ENCODE results near the gene HEATR5A. TPM values are rescaled to one million over a fixed set of nuclear protein-coding genes. Genes with fewer than 3 reads are reported as not detected.

Gene HEATR5A
- total and polyA plus RNA-seq, 2 donors (not counting 1 experiment from before 2014, with no cell fraction given) = 4.8 to 22.1 TPM

- Histone ChIP-seq H3K27me3 (replicated peaks in 1 of 4; ENCODE audit: control extremely low read depth in 1 of 4, control insufficient read depth in 3 of 4, insufficient read depth in 4 of 4, low read length in 3 of 4) (no peaks in the 10 kb centered on the region), H3K36me3 (replicated peaks in 1 of 2; ENCODE audit: control extremely low read depth in 1 of 2, control insufficient read depth in 1 of 2, extremely low read depth in 1 of 2, insufficient read depth in 2 of 2, low read length in 1 of 2) (peaks cover 6 to 32% of the 10 kb centered on the region in 2 experiments), H3K4me1 (ENCODE audit: control insufficient read depth in 2 of 2, insufficient read depth in 2 of 2, low read length in 2 of 2) (no peaks in the 10 kb centered on the region), H3K4me3 (ENCODE audit: control extremely low read depth in 1 of 5, extremely low read depth in 1 of 5, insufficient read depth in 1 of 5, low read depth in 2 of 5, low read length in 4 of 5) (no peak overlapping the region), H3K27ac (ENCODE audit: low read length in 2 of 2) (no peak overlapping the region), H3K9me3 (ENCODE audit: control extremely low read depth in 1 of 3, control insufficient read depth in 2 of 3, insufficient read depth in 1 of 3, low read length in 2 of 3) (no peaks in the 10 kb centered on the region), H2AFZ (ENCODE audit: insufficient read depth, low read depth, low read length, poor library complexity, severe bottlenecking) (no peak overlapping the region), H3K9ac (ENCODE audit: low read length) (no peak overlapping the region), H3K79me2 (ENCODE audit: control insufficient read depth, insufficient read depth, low read length) (no peaks in the 10 kb centered on the region), H3K4me2 (replicated peaks; ENCODE audit: low read depth, low read length, poor library complexity, severe bottlenecking) (no peak overlapping the region), H4K20me1 (ENCODE audit: control insufficient read depth, insufficient read depth, low read length, poor library complexity, severe bottlenecking) (no peaks in the 10 kb centered on the region)
- intact Hi-C loops (cut with micrococcal nuclease) = no loop called here
- CTCF ChIA-PET = interaction anchor here (1.0 kb wide), 1 partner anchor 23 kb away, joined by 3 read pairs; no protein-coding TSS in a partner anchor
- no peaks in the 10 kb centered on the region for H3K27me3 Mint-ChIP-seq
- no peaks in the 10 kb centered on the region for H3K4me1 Mint-ChIP-seq
- TF ChIP-seq EZH2 (IDR thresholded peaks at IDR 0.05; ENCODE audit: borderline replicate concordance, insufficient read depth, low read depth, low read length, poor library complexity, severe bottlenecking) = no peak
- TF ChIP-seq, protein P1, sequence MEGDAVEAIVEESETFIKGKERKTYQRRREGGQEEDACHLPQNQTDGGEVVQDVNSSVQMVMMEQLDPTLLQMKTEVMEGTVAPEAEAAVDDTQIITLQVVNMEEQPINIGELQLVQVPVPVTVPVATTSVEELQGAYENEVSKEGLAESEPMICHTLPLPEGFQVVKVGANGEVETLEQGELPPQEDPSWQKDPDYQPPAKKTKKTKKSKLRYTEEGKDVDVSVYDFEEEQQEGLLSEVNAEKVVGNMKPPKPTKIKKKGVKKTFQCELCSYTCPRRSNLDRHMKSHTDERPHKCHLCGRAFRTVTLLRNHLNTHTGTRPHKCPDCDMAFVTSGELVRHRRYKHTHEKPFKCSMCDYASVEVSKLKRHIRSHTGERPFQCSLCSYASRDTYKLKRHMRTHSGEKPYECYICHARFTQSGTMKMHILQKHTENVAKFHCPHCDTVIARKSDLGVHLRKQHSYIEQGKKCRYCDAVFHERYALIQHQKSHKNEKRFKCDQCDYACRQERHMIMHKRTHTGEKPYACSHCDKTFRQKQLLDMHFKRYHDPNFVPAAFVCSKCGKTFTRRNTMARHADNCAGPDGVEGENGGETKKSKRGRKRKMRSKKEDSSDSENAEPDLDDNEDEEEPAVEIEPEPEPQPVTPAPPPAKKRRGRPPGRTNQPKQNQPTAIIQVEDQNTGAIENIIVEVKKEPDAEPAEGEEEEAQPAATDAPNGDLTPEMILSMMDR (IDR thresholded peaks at IDR 0.05) = no peak
- H3K9me3 Mint-ChIP-seq (ENCODE audit: insufficient read depth) = no peaks in the 10 kb centered on the region
- DNase-seq (no peak), ATAC-seq (ENCODE audit: low read depth) (no peak)
- POLR2A ChIA-PET = no interaction called here
- H3K27ac Mint-ChIP-seq = no peak overlapping the region
- WGBS (ENCODE audit: insufficient coverage) = no CpG with 5 or more reads among the region's 3 CpGs
- H3K4me3 Mint-ChIP-seq = no peak overlapping the region
These were observed 112.7 kb downstream of the HEATR5A start for GRCh38 chr14:31307618-31308017.

- Mint-ChIP-seq H3K4me1 (no peaks in the 10 kb centered on the region), H3K4me3 (no peak overlapping the region), H3K27me3 (no peaks in the 10 kb centered on the region), H3K9me3 (ENCODE audit: insufficient read depth) (no peaks in the 10 kb centered on the region), H3K27ac (no peak overlapping the region)
- ChIA-PET CTCF (no interaction called here), POLR2A (no interaction called here)
- Histone ChIP-seq H3K9me3 (ENCODE audit: control extremely low read depth in 1 of 3, control insufficient read depth in 2 of 3, insufficient read depth in 1 of 3, low read length in 2 of 3) (no peaks in the 10 kb centered on the region), H4K20me1 (ENCODE audit: control insufficient read depth, insufficient read depth, low read length, poor library complexity, severe bottlenecking) (no peaks in the 10 kb centered on the region), H3K79me2 (ENCODE audit: control insufficient read depth, insufficient read depth, low read length) (no peaks in the 10 kb centered on the region), H2AFZ (ENCODE audit: insufficient read depth, low read depth, low read length, poor library complexity, severe bottlenecking) (no peak overlapping the region), H3K9ac (ENCODE audit: low read length) (no peak overlapping the region), H3K27ac (ENCODE audit: low read length in 2 of 2) (no peak overlapping the region), H3K4me3 (ENCODE audit: control extremely low read depth in 1 of 5, extremely low read depth in 1 of 5, insufficient read depth in 1 of 5, low read depth in 2 of 5, low read length in 4 of 5) (no peak overlapping the region), H3K4me2 (replicated peaks; ENCODE audit: low read depth, low read length, poor library complexity, severe bottlenecking) (no peak overlapping the region), H3K4me1 (ENCODE audit: control insufficient read depth in 2 of 2, insufficient read depth in 2 of 2, low read length in 2 of 2) (no peaks in the 10 kb centered on the region), H3K36me3 (replicated peaks in 1 of 2; ENCODE audit: control extremely low read depth in 1 of 2, control insufficient read depth in 1 of 2, extremely low read depth in 1 of 2, insufficient read depth in 2 of 2, low read length in 1 of 2) (peaks cover 6 to 33% of the 10 kb centered on the region in 2 experiments), H3K27me3 (replicated peaks in 1 of 4; ENCODE audit: control extremely low read depth in 1 of 4, control insufficient read depth in 3 of 4, insufficient read depth in 4 of 4, low read length in 3 of 4) (no peaks in the 10 kb centered on the region)
- no peak for TF ChIP-seq EZH2 (IDR thresholded peaks at IDR 0.05; ENCODE audit: borderline replicate concordance, insufficient read depth, low read depth, low read length, poor library complexity, severe bottlenecking)
- TF ChIP-seq, protein P1 (IDR thresholded peaks at IDR 0.05) = no peak
- no peak for DNase-seq
- ATAC-seq (ENCODE audit: low read depth) = no peak
- intact Hi-C loops (cut with micrococcal nuclease) = no loop called here
These were observed 113.2 kb downstream of the HEATR5A start for GRCh38 chr14:31307198-31307597.
